Measurements from ENCODE around the gene SLC52A1. TPM values are rescaled to one million over a fixed set of nuclear protein-coding genes. Genes with fewer than 3 reads are reported as not detected.
A peak's percentile ranks its signal among the peaks of the same experiment; 100 is the strongest.

The SLC52A1 gene
- total RNA-seq, 4 donors from 2014 or later, result 0.55 TPM; not detected in 3

DNA sequence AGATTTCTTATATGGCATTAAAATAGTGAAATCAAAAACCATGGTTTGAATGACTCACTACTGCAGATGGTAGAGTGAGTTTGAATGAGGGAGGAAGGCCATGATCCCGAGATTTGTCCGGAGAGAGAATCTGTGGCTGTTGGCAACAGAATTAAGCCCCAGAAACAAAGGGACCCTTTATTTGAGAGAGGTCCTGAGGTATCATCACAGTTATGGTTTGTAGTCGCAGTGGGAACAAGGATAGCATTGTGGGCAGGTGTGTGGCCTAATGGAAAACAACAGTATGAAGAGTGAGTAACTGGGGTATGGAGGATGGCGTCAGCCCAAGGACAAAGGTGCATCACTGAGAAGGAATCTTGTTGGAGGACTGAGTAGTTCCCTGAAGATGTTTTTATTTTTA lies 34.5 kb upstream of the SLC52A1 start:
- Histone ChIP-seq H3K4me3 (no peak overlapping the region), H3K4me1 (no peaks in the 10 kb centered on the region), H3K27me3 (no peaks in the 10 kb centered on the region), H3K9me3 (no peaks in the 10 kb centered on the region), H3K27ac (no peak overlapping the region), H3K36me3 (no peaks in the 10 kb centered on the region)
- intact Hi-C loops (cut with DNase I; ENCODE audit: low total_unique reads), result loop anchor here (10.0 kb wide), 1 partner anchor 155 kb away; no protein-coding TSS in a partner anchor
- TF ChIP-seq POLR2A (IDR thresholded peaks at IDR 0.05), result no peak
- TF ChIP-seq, protein P1, sequence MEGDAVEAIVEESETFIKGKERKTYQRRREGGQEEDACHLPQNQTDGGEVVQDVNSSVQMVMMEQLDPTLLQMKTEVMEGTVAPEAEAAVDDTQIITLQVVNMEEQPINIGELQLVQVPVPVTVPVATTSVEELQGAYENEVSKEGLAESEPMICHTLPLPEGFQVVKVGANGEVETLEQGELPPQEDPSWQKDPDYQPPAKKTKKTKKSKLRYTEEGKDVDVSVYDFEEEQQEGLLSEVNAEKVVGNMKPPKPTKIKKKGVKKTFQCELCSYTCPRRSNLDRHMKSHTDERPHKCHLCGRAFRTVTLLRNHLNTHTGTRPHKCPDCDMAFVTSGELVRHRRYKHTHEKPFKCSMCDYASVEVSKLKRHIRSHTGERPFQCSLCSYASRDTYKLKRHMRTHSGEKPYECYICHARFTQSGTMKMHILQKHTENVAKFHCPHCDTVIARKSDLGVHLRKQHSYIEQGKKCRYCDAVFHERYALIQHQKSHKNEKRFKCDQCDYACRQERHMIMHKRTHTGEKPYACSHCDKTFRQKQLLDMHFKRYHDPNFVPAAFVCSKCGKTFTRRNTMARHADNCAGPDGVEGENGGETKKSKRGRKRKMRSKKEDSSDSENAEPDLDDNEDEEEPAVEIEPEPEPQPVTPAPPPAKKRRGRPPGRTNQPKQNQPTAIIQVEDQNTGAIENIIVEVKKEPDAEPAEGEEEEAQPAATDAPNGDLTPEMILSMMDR (IDR thresholded peaks at IDR 0.05), result no peak
- DNase-seq, result no peak

GRCh38 chr17:5068236-5068635 lies 33.0 kb upstream of the SLC52A1 start:
- Histone ChIP-seq H3K4me3 (no peak overlapping the region), H3K4me1 (no peaks in the 10 kb centered on the region), H3K9me3 (no peaks in the 10 kb centered on the region), H3K36me3 (no peaks in the 10 kb centered on the region), H3K27ac (no peak overlapping the region), H3K27me3 (no peaks in the 10 kb centered on the region)
- TF ChIP-seq POLR2A (IDR thresholded peaks at IDR 0.05), result no peak
- TF ChIP-seq, protein P1 (IDR thresholded peaks at IDR 0.05), result no peak
- DNase-seq, result no peak
- intact Hi-C loops (cut with DNase I; ENCODE audit: low total_unique reads), result loop anchor here (10.0 kb wide), 1 partner anchor 153 kb away; no protein-coding TSS in a partner anchor

- Histone ChIP-seq H3K36me3 (no peaks in the 10 kb centered on the region), H3K27me3 (no peaks in the 10 kb centered on the region)
- TF ChIP-seq, protein P1 (IDR thresholded peaks at IDR 0.05), result no peak
- no peak for TF ChIP-seq POLR2A (IDR thresholded peaks at IDR 0.05)
Observed at GRCh38 chr17:5065227-5065744, 30.1 kb upstream of the SLC52A1 start.

DNA sequence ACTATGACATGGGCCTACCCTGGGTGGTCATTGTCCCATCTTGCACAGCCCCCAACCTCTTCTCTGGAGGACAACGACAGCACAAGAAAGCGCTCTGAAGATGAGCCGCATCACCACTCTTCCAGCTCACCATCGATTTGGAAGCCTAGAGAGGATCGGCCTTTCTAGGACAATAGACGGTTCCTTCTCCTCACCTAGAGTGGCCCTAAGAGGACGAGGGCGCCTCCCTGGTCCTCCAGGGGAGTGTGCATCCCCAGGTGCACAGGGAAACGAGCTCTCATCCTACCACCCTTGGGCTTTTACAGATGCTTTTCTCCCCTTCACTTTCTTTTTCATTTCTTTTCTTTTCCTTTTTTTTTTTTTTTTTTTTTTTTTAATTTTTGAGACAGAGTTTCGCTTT lies 20.3 kb upstream of the SLC52A1 start:
- Histone ChIP-seq H3K36me3 (no peaks in the 10 kb centered on the region), H3K4me1 (no peaks in the 10 kb centered on the region), H3K9me3 (no peaks in the 10 kb centered on the region), H3K4me3 (no peak overlapping the region), H3K27ac (no peak overlapping the region), H3K27me3 (no peaks in the 10 kb centered on the region)
- no peak for DNase-seq
- TF ChIP-seq, protein P1 (IDR thresholded peaks at IDR 0.05), result no peak
- TF ChIP-seq POLR2A (IDR thresholded peaks at IDR 0.05), result no peak
- intact Hi-C loops (cut with DNase I; ENCODE audit: low total_unique reads), result no loop called here

More at GRCh38 chr17:5065227-5065744, 30.1 kb upstream of the SLC52A1 start:
- Histone ChIP-seq H3K9me3 (no peaks in the 10 kb centered on the region), H3K27ac (no peak overlapping the region), H3K4me1 (no peaks in the 10 kb centered on the region), H3K4me3 (no peak overlapping the region)
- intact Hi-C loops (cut with DNase I; ENCODE audit: low total_unique reads), result loop anchor here (10.0 kb wide), 1 partner anchor 150 kb away; no protein-coding TSS in a partner anchor
- no peak for DNase-seq

DNA sequence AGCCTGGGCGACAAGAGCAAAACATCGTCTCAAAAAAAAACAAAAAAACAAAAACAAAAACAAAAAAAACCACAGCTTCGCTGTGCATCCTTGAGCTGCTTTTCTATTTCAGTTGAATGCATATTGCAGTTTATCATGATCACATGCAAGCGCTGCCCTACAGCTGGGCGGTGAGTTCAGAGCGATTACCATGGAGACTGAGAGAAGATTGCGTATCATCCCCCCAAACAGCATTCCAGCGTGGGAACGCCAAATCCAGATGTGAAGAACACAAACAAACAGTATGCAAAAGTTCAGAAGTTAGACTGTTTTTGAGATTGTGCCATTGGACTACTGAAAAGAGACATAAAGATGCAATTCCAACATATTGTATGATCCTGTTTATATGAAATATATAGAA lies 15.1 kb upstream of the SLC52A1 start:
- peak overlapping the region; percentile 66 to 82 for H3K27ac ChIP-seq
- no peaks in the 10 kb centered on the region for H3K36me3 ChIP-seq
- H3K9me3 ChIP-seq, result no peaks in the 10 kb centered on the region
- H3K4me1 ChIP-seq, result no peaks in the 10 kb centered on the region
- intact Hi-C loops (cut with DNase I; ENCODE audit: low total_unique reads), result no loop called here
- no peak overlapping the region for H3K4me3 ChIP-seq
- TF ChIP-seq, protein P1 (IDR thresholded peaks at IDR 0.05), result no peak
- no peak for TF ChIP-seq POLR2A (IDR thresholded peaks at IDR 0.05)
- no peaks in the 10 kb centered on the region for H3K27me3 ChIP-seq
- DNase-seq, result peak; percentile 32 to 61

All from uterus (tissue), 4 donors.